ENCODE data around the gene WRNIP1.

- no peak for TF ChIP-seq TOE1 (CRISPR knock-in tag; IDR thresholded peaks at IDR 0.05)
- no peak for TF ChIP-seq RBFOX2 (IDR thresholded peaks at IDR 0.05; ENCODE audit: low read depth, low read length)
These were observed 21.1 kb downstream of the WRNIP1 start for GRCh38 chr6:2786269-2786668.

Measured in HepG2 (cell line).